ENCODE results near the gene GIT2.

DNA sequence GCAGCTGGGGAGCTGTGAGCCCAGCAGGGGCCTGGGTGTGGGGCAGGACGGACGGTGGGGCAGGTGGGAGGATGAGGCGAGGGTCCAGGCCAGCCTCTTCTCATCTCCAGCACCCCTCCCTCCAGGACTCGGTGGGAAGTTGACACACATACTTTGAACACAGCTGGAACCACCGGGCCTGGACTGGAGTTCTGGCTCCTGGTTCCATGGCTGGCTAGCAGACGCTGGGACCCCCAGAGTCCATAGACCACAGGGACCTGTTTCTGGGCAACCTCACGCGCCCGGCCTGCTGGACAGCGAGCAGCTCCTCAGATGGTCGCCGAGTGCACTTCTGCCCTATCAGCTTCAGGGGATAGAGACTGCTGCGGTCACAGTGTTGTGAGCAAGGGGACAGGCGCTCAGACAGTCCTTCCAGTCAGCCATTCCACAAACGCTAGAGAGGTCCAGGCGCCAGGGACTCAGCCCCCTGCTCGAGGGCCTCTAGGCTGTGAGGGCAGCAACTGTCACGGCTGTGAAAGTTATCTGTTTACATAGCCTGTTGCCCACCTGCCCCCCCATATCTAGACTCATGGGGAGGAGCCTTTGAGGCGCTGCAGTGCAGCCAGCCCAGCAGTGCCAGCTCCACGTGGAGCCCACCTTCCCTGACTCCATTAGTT lies 70.9 kb downstream of the GIT2 start:
- TF ChIP-seq CTCF (IDR thresholded peaks at IDR 0.05; ENCODE audit: low read length) (no peak), EZH2 (optimal IDR thresholded peaks at IDR 0.05; ENCODE audit: low read depth, low read length) (no peak), EZH2phosphoT487 (IDR thresholded peaks at IDR 0.05; ENCODE audit: low read length) (no peak)

Data from MM.1S (cell line).